ENCODE results near the gene GLTP.

Gene GLTP

DNA sequence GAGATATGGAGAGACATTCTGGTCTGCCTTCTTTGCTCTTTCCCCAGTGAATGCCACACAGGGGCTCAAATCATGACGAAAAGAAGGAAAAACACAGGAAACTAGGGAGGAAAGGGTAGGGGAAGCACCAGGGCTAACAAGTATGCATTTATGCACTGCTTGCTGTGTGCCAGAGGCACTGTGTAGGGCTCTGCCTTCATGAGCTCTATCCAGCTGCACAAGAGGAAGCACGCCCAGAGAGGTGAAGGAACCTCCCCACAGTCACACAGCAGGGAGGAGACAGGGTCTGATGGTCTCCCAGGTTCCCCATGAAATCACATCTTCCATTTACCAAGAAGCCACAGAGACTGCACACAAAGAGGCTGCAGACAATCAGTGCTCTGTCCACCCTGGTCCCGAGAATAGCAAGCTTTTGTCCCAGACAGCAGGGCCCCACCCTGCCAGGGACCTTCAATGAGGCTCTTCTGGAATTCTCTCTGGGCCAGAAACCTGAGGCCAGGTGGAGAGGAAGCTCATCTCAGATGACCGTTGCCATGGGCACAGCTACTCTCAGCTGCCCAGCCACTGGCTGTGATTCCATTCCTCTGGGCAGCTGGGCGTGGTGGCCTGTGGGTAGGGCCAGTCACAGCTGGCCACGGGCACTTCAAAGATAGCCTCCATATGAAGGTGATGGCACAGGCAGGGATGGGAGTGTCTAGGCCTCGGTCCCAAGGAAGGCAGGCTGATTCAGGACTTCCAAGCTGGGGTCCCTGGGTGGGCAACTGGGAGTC lies 39.9 kb downstream of the GLTP start:
- DNase-seq = no peak

GRCh38 chr12:109839444-109839843 lies 40.9 kb downstream of the GLTP start:
- no peak for DNase-seq

DNA sequence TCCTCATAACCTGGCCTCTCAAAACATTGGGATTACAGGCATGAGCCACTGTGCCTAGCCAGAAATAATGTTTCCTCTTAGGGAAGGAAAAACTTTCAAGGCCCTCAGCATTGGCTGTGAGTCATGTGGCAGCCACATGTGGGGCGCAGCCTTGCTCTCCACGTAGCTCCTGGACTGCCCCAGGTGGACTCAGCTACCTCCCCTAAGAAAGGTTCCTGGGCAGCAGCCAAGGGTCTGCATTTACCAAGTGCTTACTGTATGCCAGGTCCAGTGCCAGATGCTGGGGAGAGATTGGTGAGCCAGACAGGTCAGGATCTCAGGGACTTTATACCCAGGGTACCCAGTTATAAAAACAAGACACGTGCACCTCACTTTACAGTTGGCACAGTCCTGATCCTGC lies 43.4 kb downstream of the GLTP start:
- DNase-seq = no peak

GRCh38 chr12:109835827-109836226 lies 44.5 kb downstream of the GLTP start:
- DNase-seq = no peak

- no peak for DNase-seq
These were observed 46.8 kb downstream of the GLTP start, which contains the start of gene TRPV4 for GRCh38 chr12:109833307-109834189. Gene TRPV4, minus strand, starts transcription at chr12:109833398. Its CDS starts 18,602 bp downstream, at chr12:109814796.

- no peak for DNase-seq
These were observed 47.6 kb downstream of the GLTP start for GRCh38 chr12:109832541-109833306.

- no peak for DNase-seq
These were observed 48.4 kb downstream of the GLTP start for GRCh38 chr12:109831929-109832328.

DNA sequence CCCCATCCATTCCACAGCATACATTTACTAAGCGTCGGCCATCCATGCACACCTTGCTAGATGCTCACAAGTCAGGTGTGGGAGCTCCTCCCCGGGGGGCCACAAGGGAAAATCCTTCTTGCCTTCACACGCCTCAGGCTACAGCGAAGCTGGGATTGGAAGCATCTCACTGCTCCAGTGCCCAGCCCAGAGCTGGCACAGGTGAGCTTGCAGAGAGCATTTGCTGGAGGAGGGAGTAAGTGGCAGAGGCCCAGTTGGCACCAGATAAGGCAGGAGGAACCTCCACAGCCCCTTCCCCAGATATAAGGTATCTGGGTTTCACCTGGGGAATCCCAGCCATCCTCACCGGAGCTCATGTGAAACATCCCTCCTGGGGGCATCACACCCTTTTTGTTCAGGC lies 49.0 kb downstream of the GLTP start:
- no peak for DNase-seq

DNA sequence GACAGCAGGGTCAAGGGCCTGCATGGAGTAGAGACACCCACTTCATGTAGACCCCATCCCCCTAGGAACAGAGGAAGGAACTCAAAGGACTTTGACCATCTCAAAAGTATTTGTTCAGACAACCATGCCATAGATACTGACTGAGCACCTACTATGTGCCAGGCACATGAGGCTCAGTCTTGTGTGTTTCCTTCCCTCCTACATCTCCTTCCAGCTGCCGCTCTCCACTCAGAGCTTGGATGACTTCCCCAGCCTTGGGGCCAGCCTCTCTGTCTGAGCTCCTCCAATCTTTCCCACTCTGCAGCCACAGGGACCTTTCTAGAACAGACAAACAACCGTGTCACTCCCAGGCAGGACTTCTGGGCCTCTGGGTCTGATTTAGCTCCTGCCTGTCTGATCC lies 49.6 kb downstream of the GLTP start:
- no peak for DNase-seq

- DNase-seq = no peak
These were observed 50.1 kb downstream of the GLTP start for GRCh38 chr12:109830267-109830666.

DNA sequence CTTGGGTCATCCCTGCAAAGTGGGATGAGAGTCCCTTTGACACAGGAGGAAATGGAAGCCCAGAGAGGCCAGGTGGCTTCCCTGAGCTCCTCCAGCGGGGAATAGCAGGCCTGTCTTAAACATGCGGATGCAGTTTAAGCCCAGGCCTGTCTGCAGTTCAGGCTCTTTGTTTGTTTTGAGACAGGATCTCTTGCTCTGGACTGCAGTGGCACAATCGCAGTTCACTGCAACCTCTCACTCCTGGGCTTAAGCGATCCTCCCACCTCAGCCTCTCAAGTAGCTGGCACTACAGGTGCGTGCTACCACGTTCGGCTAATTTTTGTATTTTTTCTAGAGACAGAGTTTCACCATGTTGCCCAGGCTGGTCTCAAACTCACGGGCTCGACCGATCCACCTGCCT lies 50.7 kb downstream of the GLTP start:
- no peak for DNase-seq

DNA sequence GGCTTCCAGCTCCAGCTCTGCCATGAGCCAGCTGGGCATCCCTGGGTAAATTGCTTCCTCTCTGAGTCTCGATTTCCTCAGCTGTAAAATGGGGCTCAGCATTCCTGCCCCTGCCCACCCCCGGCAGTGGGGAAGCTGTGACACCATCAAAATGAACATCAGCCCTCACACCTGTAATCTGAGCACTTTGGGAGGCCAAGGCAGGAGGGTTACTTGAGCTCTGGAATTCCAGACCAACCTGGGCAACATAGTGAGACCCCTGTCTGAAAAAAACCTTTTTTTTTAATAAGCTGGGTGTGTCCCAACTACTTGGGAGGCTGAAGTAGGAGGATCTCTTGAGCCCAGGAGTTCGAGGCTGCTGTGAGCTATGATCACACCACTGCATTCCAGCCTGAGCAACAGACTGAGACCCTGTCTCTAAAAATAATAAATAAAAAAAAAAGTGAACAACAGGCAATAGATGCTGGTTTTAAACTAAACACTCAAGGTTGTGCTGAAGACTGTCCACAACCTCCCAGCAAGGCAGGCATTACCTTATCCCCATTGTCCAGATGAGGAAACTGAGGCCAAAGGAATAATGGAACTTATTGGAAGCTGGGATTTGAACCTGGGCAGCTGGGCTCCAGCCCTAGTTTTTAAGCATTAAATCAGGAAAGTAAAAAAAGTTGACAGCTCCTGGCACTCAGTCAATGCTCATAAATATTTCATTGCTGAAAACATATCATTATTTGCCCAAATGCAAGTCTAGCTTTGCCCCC lies 51.4 kb downstream of the GLTP start:
- DNase-seq = no peak

GRCh38 chr12:109827566-109828550 lies 52.5 kb downstream of the GLTP start:
- no peak for DNase-seq

- DNase-seq = no peak
These were observed 53.3 kb downstream of the GLTP start for GRCh38 chr12:109827080-109827479.

DNA sequence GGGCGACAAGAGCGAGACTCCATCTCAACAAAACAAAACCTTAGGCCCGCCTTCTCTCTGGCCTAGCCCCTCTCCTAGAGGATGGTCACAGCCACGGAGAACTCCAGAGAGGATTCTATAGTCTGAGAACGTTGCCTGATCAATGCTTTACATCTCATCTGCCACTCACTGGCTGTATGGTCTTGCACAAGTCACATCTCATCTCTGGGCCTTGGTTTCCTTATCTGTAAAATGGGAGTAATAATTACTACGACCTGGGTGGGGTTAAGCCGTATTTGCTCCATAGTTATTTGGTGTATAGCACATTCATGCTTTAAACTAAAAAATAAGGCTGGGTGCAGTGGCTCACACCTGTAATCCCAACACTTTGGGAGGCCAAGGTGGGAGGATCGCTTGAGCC lies 55.6 kb downstream of the GLTP start:
- no peak for DNase-seq

DNA sequence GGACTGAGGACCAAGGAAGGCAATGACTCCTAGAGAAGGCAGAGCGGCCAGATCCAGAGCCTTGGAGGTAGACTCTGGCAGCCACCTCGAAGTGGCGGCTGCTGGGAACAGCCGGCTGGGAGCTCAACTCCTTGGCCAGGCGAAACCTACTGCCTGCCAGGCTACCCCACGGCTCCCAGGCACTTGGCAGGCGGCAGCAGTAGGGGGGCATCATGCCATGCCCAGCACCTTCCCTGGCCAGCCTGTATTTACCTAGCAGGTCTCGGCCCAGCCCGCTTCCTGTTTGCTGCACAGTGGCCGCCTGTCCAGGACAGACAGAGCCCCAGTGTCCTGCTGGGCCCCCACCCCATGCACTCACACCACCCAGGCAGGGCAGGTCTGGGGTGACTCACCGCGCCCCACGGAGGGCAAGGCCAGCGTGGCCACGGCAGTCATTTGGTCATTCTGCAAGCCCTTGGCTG lies 57.4 kb downstream of the GLTP start:
- no peak for DNase-seq

DNA sequence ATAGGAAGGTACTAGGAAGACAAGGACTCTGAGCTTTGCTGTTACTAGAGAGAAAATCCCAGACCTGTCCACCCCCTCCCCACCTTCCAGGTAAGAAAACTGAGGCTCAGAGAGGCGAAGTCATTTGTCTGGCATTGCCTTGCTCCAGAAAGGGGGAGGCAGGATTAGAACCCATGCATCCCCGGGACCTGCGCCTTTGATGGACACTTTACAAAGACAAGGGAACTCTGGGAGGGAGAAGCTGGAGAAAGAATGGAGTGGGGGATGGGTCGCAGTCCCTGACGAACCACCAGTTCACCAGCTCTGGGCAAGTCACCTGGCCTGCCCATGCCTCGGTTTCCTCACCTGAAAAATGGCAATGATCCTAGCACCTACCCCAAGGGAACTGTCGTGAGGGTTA lies 57.9 kb downstream of the GLTP start:
- DNase-seq = no peak

- no peak for DNase-seq
These were observed 58.4 kb downstream of the GLTP start for GRCh38 chr12:109821968-109822367.

GRCh38 chr12:109820816-109821381 lies 59.4 kb downstream of the GLTP start:
- DNase-seq = no peak

- no peak for DNase-seq
These were observed 61.3 kb downstream of the GLTP start for GRCh38 chr12:109818905-109819500.
